IMR-90 (cell line): ENCODE measurements around the gene ADPRHL1. TPM values are rescaled to one million over a fixed set of nuclear protein-coding genes. Genes with fewer than 3 reads are reported as not detected.
A peak's percentile ranks its signal among the peaks of the same experiment; 100 is the strongest.

Experiments used
- ATAC-seq: fragments of 200-7000 bp; cut with Tn5 transposase; 2 replicates; pipeline ENCODE4 v1.9.1; 2020; ENCODE audit warnings: low read depth, mild to moderate bottlenecking, moderate library complexity
- BruUV-seq: library from RNA; stranded (reverse); fragments of 400-500 nt; replicated peaks from 2 replicates; lab custom pipeline; 2021; lab: Mats Ljungman, UMichigan
- CTCF ChIA-PET: fragments of 300-600 bp; formaldehyde crosslinking; extraction: SDS; loops from one replicate; lab custom pipeline; 2021; ENCODE audit warnings: antibody characterized with exemption; lab: Yijun Ruan, JAX
- POLR2A ChIA-PET: fragments of 300-600 bp; sonication (Branson Sonifier 250); formaldehyde crosslinking; loops from one replicate; lab custom pipeline; 2022; ENCODE audit warnings: antibody characterized with exemption; ENCODE audit not compliant: unreplicated experiment; lab: Charles Lee
- DNase-seq: peaks from one replicate; pipeline ENCODE4 v3.0.0; 2013
- H2AFZ ChIP-seq: replicated peaks from 2 replicates; pipeline ENCODE3; 2013; ENCODE audit warnings: low read length, mild to moderate bottlenecking; ENCODE audit not compliant: poor library complexity
- H2AK5ac ChIP-seq: 2 replicates; pipeline ENCODE4 v1.6.1; 2013; ENCODE audit warnings: low read depth, low read length, inconsistent platforms
- H2AK9ac ChIP-seq: replicated peaks from 2 replicates; pipeline ENCODE3; 2013; ENCODE audit warnings: mild to moderate bottlenecking, low read depth, low read length, moderate library complexity; ENCODE audit not compliant: poor library complexity
- H2BK120ac ChIP-seq: 2 replicates; pipeline ENCODE4 v1.6.1; 2013; ENCODE audit warnings: low read depth, low read length, inconsistent platforms
- H2BK15ac ChIP-seq: 3 replicates; pipeline ENCODE4 v1.6.1; 2013; ENCODE audit warnings: low read depth, low read length, inconsistent platforms
- H2BK20ac ChIP-seq: 2 replicates; pipeline ENCODE4 v1.6.1; 2013; ENCODE audit warnings: low read depth, mild to moderate bottlenecking, inconsistent platforms, low read length, moderate library complexity
- H2BK5ac ChIP-seq: 2 replicates; pipeline ENCODE4 v1.6.1; 2013; ENCODE audit warnings: mild to moderate bottlenecking, low read depth, low read length, inconsistent platforms; ENCODE audit not compliant: poor library complexity, severe bottlenecking
- H3K14ac ChIP-seq: replicated peaks from 2 replicates; pipeline ENCODE4 v1.6.1; 2013; ENCODE audit warnings: low read depth, low read length, inconsistent platforms
- H3K18ac ChIP-seq: 2 replicates; pipeline ENCODE4 v1.6.1; 2013; ENCODE audit warnings: low read depth, low read length, control low read depth
- H3K23ac ChIP-seq: 2 replicates; pipeline ENCODE4 v1.6.1; 2013; ENCODE audit warnings: low read depth, low read length, inconsistent platforms
- H3K27ac ChIP-seq: 2 replicates; pipeline ENCODE4 v1.5.1; 2013; ENCODE audit warnings: mild to moderate bottlenecking, control low read depth, low read length; ENCODE audit not compliant: insufficient read depth
- H3K27me3 ChIP-seq: 2 replicates; pipeline ENCODE4 v1.6.1; 2013; ENCODE audit warnings: low read length; ENCODE audit not compliant: control insufficient read depth, insufficient read depth
- H3K36me3 ChIP-seq: 2 replicates; pipeline ENCODE4 v1.6.1; 2013; ENCODE audit warnings: low read length, mixed read lengths; ENCODE audit not compliant: control insufficient read depth, insufficient read depth
- H3K4ac ChIP-seq: 2 replicates; pipeline ENCODE4 v1.6.1; 2013; ENCODE audit warnings: low read depth, low read length, inconsistent platforms
- H3K4me1 ChIP-seq: 2 replicates; pipeline ENCODE4 v1.6.1; 2013; ENCODE audit warnings: low read length, mixed read lengths; ENCODE audit not compliant: control insufficient read depth, insufficient read depth
- H3K4me2 ChIP-seq: 2 replicates; pipeline ENCODE4 v1.6.1; 2013; ENCODE audit warnings: low read depth, mild to moderate bottlenecking, control low read depth, low read length, moderate library complexity
- H3K4me3 ChIP-seq: 2 replicates; pipeline ENCODE4 v1.5.1; 2013; ENCODE audit warnings: low read depth, mild to moderate bottlenecking, control low read depth, low read length, moderate library complexity; ENCODE audit not compliant: insufficient read depth
- H3K56ac ChIP-seq: 2 replicates; pipeline ENCODE4 v1.6.1; 2013; ENCODE audit warnings: low read length, inconsistent platforms; ENCODE audit not compliant: insufficient read depth; ENCODE audit errors: extremely low read depth
- H3K79me1 ChIP-seq, 2 experiments: 2 replicates each; pipeline ENCODE4 v1.6.1; 2013; ENCODE audit warnings: low read length in 2 of 2, inconsistent platforms in 1 of 2, low read depth in 1 of 2
- H3K9ac ChIP-seq: 2 replicates; pipeline ENCODE4 v1.6.1; 2013; ENCODE audit warnings: low read depth, low read length, control low read depth
- H3K9me1 ChIP-seq: 2 replicates; pipeline ENCODE4 v1.6.1; 2013; ENCODE audit warnings: low read length, inconsistent platforms; ENCODE audit not compliant: insufficient read depth
- H3K9me3 ChIP-seq: 2 replicates; pipeline ENCODE4 v1.6.1; 2013; ENCODE audit warnings: low read length; ENCODE audit not compliant: control insufficient read depth, insufficient read depth
- H4K20me1 ChIP-seq: 2 replicates; pipeline ENCODE4 v1.6.1; 2013; ENCODE audit warnings: low read length, inconsistent platforms; ENCODE audit not compliant: insufficient read depth
- H4K5ac ChIP-seq: 2 replicates; pipeline ENCODE4 v1.6.1; 2013; ENCODE audit warnings: mild to moderate bottlenecking, low read depth, low read length, control low read depth
- H4K8ac ChIP-seq, 2 experiments: 2 replicates each; pipeline ENCODE4 v1.6.1; 2013; ENCODE audit warnings: low read depth in 2 of 2, low read length in 2 of 2, control low read depth in 1 of 2, inconsistent platforms in 1 of 2
- H4K91ac ChIP-seq: 2 replicates; pipeline ENCODE4 v1.6.1; 2013; ENCODE audit warnings: low read depth, low read length, inconsistent platforms; ENCODE audit not compliant: insufficient read depth
- BHLHE40 ChIP-seq: fragments of 150-350 bp; IDR thresholded peaks from 2 replicates; pipeline ENCODE4 v1.6.1; 2016; ENCODE audit warnings: mild to moderate bottlenecking, low read depth, low read length
- CEBPB ChIP-seq: IDR thresholded peaks from 2 replicates; pipeline ENCODE4 v1.6.1; 2012; ENCODE audit warnings: low read depth, low read length, improper control_type of control experiment
- CHD1 ChIP-seq: IDR thresholded peaks from 2 replicates; pipeline ENCODE4 v1.6.1; 2012; ENCODE audit warnings: low read depth, low read length, improper control_type of control experiment
- FOS ChIP-seq: fragments of 150-350 bp; IDR thresholded peaks from 2 replicates; pipeline ENCODE4 v1.6.1; 2016; ENCODE audit warnings: low read depth, low read length
- MAFK ChIP-seq: IDR thresholded peaks from 2 replicates; pipeline ENCODE4 v1.6.1; 2012; ENCODE audit warnings: low read depth, low read length, improper control_type of control experiment
- MAZ ChIP-seq: IDR thresholded peaks from 2 replicates; pipeline ENCODE4 v1.6.1; 2012; ENCODE audit warnings: low read depth, mild to moderate bottlenecking, low read length, improper control_type of control experiment, moderate library complexity, borderline replicate concordance
- MXI1 ChIP-seq: IDR thresholded peaks from 2 replicates; pipeline ENCODE4 v1.6.1; 2012; ENCODE audit warnings: low read depth, mild to moderate bottlenecking, low read length, moderate library complexity, borderline replicate concordance
- NFE2L2 ChIP-seq: fragments of 150-350 bp; IDR thresholded peaks from 2 replicates; pipeline ENCODE4 v1.6.1; 2016; ENCODE audit warnings: low read depth, mild to moderate bottlenecking, low read length
- POLR2A ChIP-seq: IDR thresholded peaks from 2 replicates; pipeline ENCODE4 v1.6.1; 2012; ENCODE audit warnings: mild to moderate bottlenecking, low read depth, low read length
- RAD21 ChIP-seq: IDR thresholded peaks from 2 replicates; pipeline ENCODE4 v1.6.1; 2012; ENCODE audit warnings: low read length, improper control_type of control experiment
- RCOR1 ChIP-seq: IDR thresholded peaks from 2 replicates; pipeline ENCODE4 v1.6.1; 2012; ENCODE audit warnings: mild to moderate bottlenecking, low read length, improper control_type of control experiment; ENCODE audit not compliant: insufficient replicate concordance
- RFX5 ChIP-seq: IDR thresholded peaks from 2 replicates; pipeline ENCODE4 v1.8.0; 2012; ENCODE audit warnings: low read depth, mild to moderate bottlenecking, low read length, moderate library complexity
- SMC3 ChIP-seq: fragments of 150-350 bp; IDR thresholded peaks from 2 replicates; pipeline ENCODE4 v1.6.1; 2016; ENCODE audit warnings: low read depth, mild to moderate bottlenecking, antibody characterized with exemption, low read length, moderate library complexity
- WGBS, 2 experiments: methylation state at CpG; one replicate each; pipeline versions ENCODE4 v1.1.5 to v1.1.7; 2013; ENCODE audit warnings: missing lambda C conversion rate in 2 of 2; ENCODE audit not compliant: insufficient read length in 1 of 2; ENCODE audit errors: extremely low coverage in 2 of 2; 5-methylcytosine and 5-hydroxymethylcytosine counted together
- dilution Hi-C: fragments of 300-500 bp; cut with HindIII; formaldehyde crosslinking; loops from one replicate; pipeline ENCODE4 v1.14.3; 2018; ENCODE audit warnings: low sequenced_read_pairs; ENCODE audit not compliant: unreplicated experiment
- in situ Hi-C: fragments of 300-500 bp; cut with MboI; formaldehyde crosslinking; loops from 3 replicates; pipeline ENCODE4 v1.14.3; 2019; ENCODE audit warnings: low sequenced_read_pairs, inconsistent platforms, mixed read lengths
- intact Hi-C: fragments of 100-400 bp; cut with micrococcal nuclease; formaldehyde crosslinking; loops from 2 replicates; pipeline ENCODE4 v1.10.0; 2022
- polyA plus RNA-seq, 3 experiments: library from polyadenylated mRNA; depleted of rRNA; stranded (reverse); fragments of >200 nt; gene quantifications; 2 replicates each; pipeline ENCODE4 v1.2.3, GENCODE V29; 2012; ENCODE audit warnings: low replicate concordance in 1 of 3
- total RNA-seq: library from RNA; depleted of rRNA; stranded (reverse); fragments of >200 nt; gene quantifications from 2 replicates; pipeline ENCODE4 v1.2.3, GENCODE V29; 2012
- TF ChIP-seq, protein P1 (sequence below): fragments of 150-350 bp; IDR thresholded peaks from 2 replicates; pipeline ENCODE4 v1.6.1; 2016; ENCODE audit warnings: low read depth, mild to moderate bottlenecking, low read length, moderate library complexity, borderline replicate concordance
- TF ChIP-seq, protein P2 (sequence below): conservative IDR thresholded peaks from 2 replicates; pipeline ENCODE4 v1.5.1; 2012; ENCODE audit warnings: mild to moderate bottlenecking, low read depth, low read length, improper control_type of control experiment
- TF ChIP-seq, protein P3 (sequence below): fragments of 150-350 bp; IDR thresholded peaks from 2 replicates; pipeline ENCODE4 v1.6.1; 2017; ENCODE audit warnings: mild to moderate bottlenecking, antibody characterized with exemption, low read length, low read depth

The ADPRHL1 gene
- total and polyA plus RNA-seq, 2 of the 4 experiments (the other 2 are of a cell fraction): 0.36 to 0.67 TPM

- no peaks in the 10 kb centered on the region for H4K20me1 ChIP-seq
- in situ Hi-C loops: no loop called here
- no peak overlapping the region; the same call in 1 of the 2 replicates for H2BK120ac ChIP-seq
- no peak overlapping the region for H4K8ac ChIP-seq
- no peak overlapping the region for H2BK15ac ChIP-seq
- no peak overlapping the region for H3K18ac ChIP-seq
- WGBS, 2 experiments: 94% methylated on average over 19 of the region's 21 CpGs; no CpG with 5 or more reads in 1 of the 2 experiments
- H3K9me1 ChIP-seq: peaks cover 10% of the 10 kb centered on the region
- H3K4me2 ChIP-seq: no peak overlapping the region
- no peak overlapping the region for H3K56ac ChIP-seq
- no TSS peak for BruUV-seq
- 0 out of 2 replicates have a peak overlapping the region, but pooled peaks have one; percentile 9 for H2AK5ac ChIP-seq
- no peak overlapping the region for H3K27ac ChIP-seq
- no peak overlapping the region for H3K4ac ChIP-seq
- peaks cover 16% of the 10 kb centered on the region for H3K4me1 ChIP-seq
- no peak overlapping the region for H4K91ac ChIP-seq
- H3K9me3 ChIP-seq: no peaks in the 10 kb centered on the region
- no peaks in the 10 kb centered on the region for H3K36me3 ChIP-seq
- no peak overlapping the region for H4K5ac ChIP-seq
- H2AFZ ChIP-seq: peak overlapping the region; percentile 23
- no peak overlapping the region for H3K14ac ChIP-seq
- no peak overlapping the region for H2BK20ac ChIP-seq
- no peak for DNase-seq
- no peak overlapping the region for H2BK5ac ChIP-seq
- H3K4me3 ChIP-seq: no peak overlapping the region
- no peaks in the 10 kb centered on the region for H3K79me1 ChIP-seq
- no peak overlapping the region for H3K23ac ChIP-seq
- ChIA-PET CTCF (no interaction called here), POLR2A (no interaction called here)
- intact Hi-C loops: no loop called here
- no peak for ATAC-seq
- H3K27me3 ChIP-seq: no peaks in the 10 kb centered on the region
- no peak overlapping the region for H2AK9ac ChIP-seq
- H3K9ac ChIP-seq: no peak overlapping the region
- dilution Hi-C loops: no loop called here
- TF ChIP-seq RCOR1 (no peak), MAZ (no peak), NFE2L2 (no peak), CEBPB (no peak), POLR2A (no peak), SMC3 (no peak), RFX5 (no peak), MAFK (no peak), MXI1 (no peak), FOS (no peak), RAD21 (no peak), CHD1 (no peak), BHLHE40 (no peak)
- TF ChIP-seq, protein P1, sequence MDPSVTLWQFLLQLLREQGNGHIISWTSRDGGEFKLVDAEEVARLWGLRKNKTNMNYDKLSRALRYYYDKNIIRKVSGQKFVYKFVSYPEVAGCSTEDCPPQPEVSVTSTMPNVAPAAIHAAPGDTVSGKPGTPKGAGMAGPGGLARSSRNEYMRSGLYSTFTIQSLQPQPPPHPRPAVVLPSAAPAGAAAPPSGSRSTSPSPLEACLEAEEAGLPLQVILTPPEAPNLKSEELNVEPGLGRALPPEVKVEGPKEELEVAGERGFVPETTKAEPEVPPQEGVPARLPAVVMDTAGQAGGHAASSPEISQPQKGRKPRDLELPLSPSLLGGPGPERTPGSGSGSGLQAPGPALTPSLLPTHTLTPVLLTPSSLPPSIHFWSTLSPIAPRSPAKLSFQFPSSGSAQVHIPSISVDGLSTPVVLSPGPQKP: no peak
- TF ChIP-seq, protein P2, sequence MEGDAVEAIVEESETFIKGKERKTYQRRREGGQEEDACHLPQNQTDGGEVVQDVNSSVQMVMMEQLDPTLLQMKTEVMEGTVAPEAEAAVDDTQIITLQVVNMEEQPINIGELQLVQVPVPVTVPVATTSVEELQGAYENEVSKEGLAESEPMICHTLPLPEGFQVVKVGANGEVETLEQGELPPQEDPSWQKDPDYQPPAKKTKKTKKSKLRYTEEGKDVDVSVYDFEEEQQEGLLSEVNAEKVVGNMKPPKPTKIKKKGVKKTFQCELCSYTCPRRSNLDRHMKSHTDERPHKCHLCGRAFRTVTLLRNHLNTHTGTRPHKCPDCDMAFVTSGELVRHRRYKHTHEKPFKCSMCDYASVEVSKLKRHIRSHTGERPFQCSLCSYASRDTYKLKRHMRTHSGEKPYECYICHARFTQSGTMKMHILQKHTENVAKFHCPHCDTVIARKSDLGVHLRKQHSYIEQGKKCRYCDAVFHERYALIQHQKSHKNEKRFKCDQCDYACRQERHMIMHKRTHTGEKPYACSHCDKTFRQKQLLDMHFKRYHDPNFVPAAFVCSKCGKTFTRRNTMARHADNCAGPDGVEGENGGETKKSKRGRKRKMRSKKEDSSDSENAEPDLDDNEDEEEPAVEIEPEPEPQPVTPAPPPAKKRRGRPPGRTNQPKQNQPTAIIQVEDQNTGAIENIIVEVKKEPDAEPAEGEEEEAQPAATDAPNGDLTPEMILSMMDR: no peak
- TF ChIP-seq, protein P3, sequence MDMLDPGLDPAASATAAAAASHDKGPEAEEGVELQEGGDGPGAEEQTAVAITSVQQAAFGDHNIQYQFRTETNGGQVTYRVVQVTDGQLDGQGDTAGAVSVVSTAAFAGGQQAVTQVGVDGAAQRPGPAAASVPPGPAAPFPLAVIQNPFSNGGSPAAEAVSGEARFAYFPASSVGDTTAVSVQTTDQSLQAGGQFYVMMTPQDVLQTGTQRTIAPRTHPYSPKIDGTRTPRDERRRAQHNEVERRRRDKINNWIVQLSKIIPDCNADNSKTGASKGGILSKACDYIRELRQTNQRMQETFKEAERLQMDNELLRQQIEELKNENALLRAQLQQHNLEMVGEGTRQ: no peak
These were observed 46.2 kb downstream of the ADPRHL1 start for GRCh38 chr13:113407103-113407530.
